AG09309 (cell line): ENCODE results near the gene RBMS3.

ENCODE experiments used
- DNase-seq: peaks from one replicate; pipeline ENCODE4 v3.0.0-alpha.2; 2010; ENCODE audit warnings: low read depth
- H3K4me3 ChIP-seq: 2 replicates; pipeline ENCODE4 v1.5.1; 2011; ENCODE audit warnings: mild to moderate bottlenecking, low read depth, low read length, moderate library complexity; ENCODE audit not compliant: control insufficient read depth
- TF ChIP-seq, protein P1 (sequence below): IDR thresholded peaks from 2 replicates; pipeline ENCODE4 v1.5.1; 2011; ENCODE audit warnings: mild to moderate bottlenecking, low read depth, low read length, inconsistent platforms; ENCODE audit not compliant: insufficient read depth, control insufficient read depth; ENCODE audit errors: missing control alignments

Gene RBMS3

DNA sequence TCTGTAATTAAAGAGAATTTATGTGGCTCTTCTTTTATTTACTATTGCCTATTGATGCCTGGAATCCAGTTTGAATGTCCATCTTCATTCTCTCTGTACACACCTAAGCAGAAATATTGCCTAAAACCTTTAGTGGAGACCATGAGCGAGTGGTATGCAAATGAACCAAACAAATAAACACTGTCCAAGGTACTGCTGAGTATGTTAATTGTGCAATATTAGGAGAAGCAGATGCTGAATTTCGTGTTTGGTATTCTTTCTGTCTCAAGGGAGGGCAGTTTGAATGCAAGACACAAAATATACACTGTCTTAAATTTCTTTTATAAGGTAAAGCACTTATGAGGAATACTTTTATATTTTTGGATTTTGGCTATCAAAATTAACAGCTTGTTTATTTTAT, 440.9 kb downstream of the RBMS3 start:
- H3K4me3 ChIP-seq: no peak overlapping the region
- TF ChIP-seq, protein P1, sequence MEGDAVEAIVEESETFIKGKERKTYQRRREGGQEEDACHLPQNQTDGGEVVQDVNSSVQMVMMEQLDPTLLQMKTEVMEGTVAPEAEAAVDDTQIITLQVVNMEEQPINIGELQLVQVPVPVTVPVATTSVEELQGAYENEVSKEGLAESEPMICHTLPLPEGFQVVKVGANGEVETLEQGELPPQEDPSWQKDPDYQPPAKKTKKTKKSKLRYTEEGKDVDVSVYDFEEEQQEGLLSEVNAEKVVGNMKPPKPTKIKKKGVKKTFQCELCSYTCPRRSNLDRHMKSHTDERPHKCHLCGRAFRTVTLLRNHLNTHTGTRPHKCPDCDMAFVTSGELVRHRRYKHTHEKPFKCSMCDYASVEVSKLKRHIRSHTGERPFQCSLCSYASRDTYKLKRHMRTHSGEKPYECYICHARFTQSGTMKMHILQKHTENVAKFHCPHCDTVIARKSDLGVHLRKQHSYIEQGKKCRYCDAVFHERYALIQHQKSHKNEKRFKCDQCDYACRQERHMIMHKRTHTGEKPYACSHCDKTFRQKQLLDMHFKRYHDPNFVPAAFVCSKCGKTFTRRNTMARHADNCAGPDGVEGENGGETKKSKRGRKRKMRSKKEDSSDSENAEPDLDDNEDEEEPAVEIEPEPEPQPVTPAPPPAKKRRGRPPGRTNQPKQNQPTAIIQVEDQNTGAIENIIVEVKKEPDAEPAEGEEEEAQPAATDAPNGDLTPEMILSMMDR: no peak
- no peak for DNase-seq

GRCh38 chr3:29731050-29731449, 450.2 kb downstream of the RBMS3 start:
- DNase-seq: no peak
- TF ChIP-seq, protein P1: no peak
- H3K4me3 ChIP-seq: no peak overlapping the region

GRCh38 chr3:29741231-29741630, 460.4 kb downstream of the RBMS3 start:
- TF ChIP-seq, protein P1: no peak
- DNase-seq: no peak
- H3K4me3 ChIP-seq: no peak overlapping the region

- TF ChIP-seq, protein P1: no peak
- no peak overlapping the region for H3K4me3 ChIP-seq
- no peak for DNase-seq
These were observed 464.5 kb downstream of the RBMS3 start for GRCh38 chr3:29745232-29745870.

DNA sequence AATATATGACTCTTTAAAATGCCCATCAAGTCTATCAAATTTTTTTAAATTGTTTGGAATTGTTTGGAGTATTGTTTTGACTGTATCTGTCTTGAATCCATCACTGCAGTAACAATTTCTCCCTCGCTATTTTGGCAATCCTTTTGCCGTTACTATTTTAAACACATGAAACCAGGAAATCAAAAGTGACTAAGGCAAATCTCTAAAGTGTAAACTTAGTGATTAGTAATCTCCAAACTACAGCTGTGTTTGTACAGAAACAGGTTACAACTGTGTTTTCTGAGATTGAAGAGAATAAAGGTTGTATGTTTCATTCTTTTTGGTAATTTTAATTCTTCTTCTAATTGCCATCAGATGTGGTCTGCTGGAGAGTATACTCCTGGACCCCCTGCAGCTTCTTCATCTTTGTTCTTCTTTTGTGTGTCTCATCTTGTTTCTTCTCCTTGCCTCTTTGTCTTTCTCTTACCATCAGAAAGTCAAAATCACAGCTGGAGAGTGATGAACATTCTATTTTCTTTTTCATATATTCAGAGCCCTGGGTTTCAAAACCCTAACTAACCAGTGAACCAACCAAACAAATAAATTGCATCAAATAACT, 465.4 kb downstream of the RBMS3 start:
- H3K4me3 ChIP-seq: no peak overlapping the region
- TF ChIP-seq, protein P1: no peak
- no peak for DNase-seq

GRCh38 chr3:29747991-29748390, 467.1 kb downstream of the RBMS3 start:
- DNase-seq: no peak
- TF ChIP-seq, protein P1: no peak
- H3K4me3 ChIP-seq: no peak overlapping the region
